HG02759 (cell line): ENCODE measurements around the gene ADGRD2.

Experiments used
- ATAC-seq: cut with Tn5 transposase; IDR thresholded peaks from one replicate; pipeline ENCODE4 v1.9.1; 2021; ENCODE audit warnings: mild to moderate bottlenecking, moderate library complexity; ENCODE audit not compliant: unreplicated experiment

ADGRD2 gene

GRCh38 chr9:124456341-124457078, 6.3 kb downstream of the ADGRD2 start:
- ATAC-seq = no peak

GRCh38 chr9:124457079-124457886, 7.0 kb downstream of the ADGRD2 start:
- no peak for ATAC-seq

GRCh38 chr9:124457887-124458431, 7.7 kb downstream of the ADGRD2 start:
- no peak for ATAC-seq

GRCh38 chr9:124458441-124458840, 8.2 kb downstream of the ADGRD2 start:
- no peak for ATAC-seq

GRCh38 chr9:124462739-124463138, 12.5 kb downstream of the ADGRD2 start:
- ATAC-seq = no peak

GRCh38 chr9:124465736-124466135, 15.5 kb downstream of the ADGRD2 start:
- no peak for ATAC-seq

- no peak for ATAC-seq
Measured at GRCh38 chr9:124467410-124468060, 17.3 kb downstream of the ADGRD2 start.

GRCh38 chr9:124468061-124468740, 17.9 kb downstream of the ADGRD2 start:
- ATAC-seq = no peak

GRCh38 chr9:124469011-124469832, 19.0 kb downstream of the ADGRD2 start:
- ATAC-seq = no peak

- ATAC-seq = no peak
Measured at GRCh38 chr9:124470306-124470705, 20.1 kb downstream of the ADGRD2 start.

GRCh38 chr9:124470726-124471125, 20.5 kb downstream of the ADGRD2 start:
- no peak for ATAC-seq

- ATAC-seq = no peak
Measured at GRCh38 chr9:124471761-124472160, 21.5 kb downstream of the ADGRD2 start.

GRCh38 chr9:124472770-124473169, 22.5 kb downstream of the ADGRD2 start:
- ATAC-seq = no peak

- no peak for ATAC-seq
Measured at GRCh38 chr9:124473310-124473709, 23.1 kb downstream of the ADGRD2 start.

GRCh38 chr9:124474151-124474550, 23.9 kb downstream of the ADGRD2 start:
- ATAC-seq = no peak

GRCh38 chr9:124475158-124475867, 25.1 kb downstream of the ADGRD2 start:
- ATAC-seq = no peak

- no peak for ATAC-seq
Measured at GRCh38 chr9:124475868-124476690, 25.8 kb downstream of the ADGRD2 start.

- no peak for ATAC-seq
Measured at GRCh38 chr9:124477211-124477647, 27.0 kb downstream of the ADGRD2 start.
